HepG2 (cell line): ENCODE data around the gene TTC31. TPM values are rescaled to one million over a fixed set of nuclear protein-coding genes. Genes with fewer than 3 reads are reported as not detected.
A peak's percentile ranks its signal among the peaks of the same experiment; 100 is the strongest.

Experiments used
- ASH2L ChIP-seq: fragments of 300-600, 200-600 bp; sonication (generic); IDR thresholded peaks from 2 replicates; pipeline ENCODE4 v1.7.0; 2017; ENCODE audit warnings: low read depth, mild to moderate bottlenecking, moderate library complexity, mixed read lengths, low read length; ENCODE audit not compliant: insufficient read length
- DMAP1 ChIP-seq: IDR thresholded peaks from 2 replicates; pipeline ENCODE4 v1.6.1; 2016
- E2F5 ChIP-seq: sonication (generic); formaldehyde crosslinking; conservative IDR thresholded peaks from 2 replicates; pipeline ENCODE4 v1.4.0; 2020; ENCODE audit warnings: missing genetic modification reagents
- GABPB1 ChIP-seq: IDR thresholded peaks from 2 replicates; pipeline ENCODE4 v1.6.1; 2016; ENCODE audit warnings: mild to moderate bottlenecking, missing genetic modification reagents, moderate library complexity, missing compliant biosample characterization
- HES4 ChIP-seq: sonication (generic); formaldehyde crosslinking; IDR thresholded peaks from 2 replicates; pipeline ENCODE4 v1.9.0; 2021; ENCODE audit warnings: mild to moderate bottlenecking, missing genetic modification reagents, borderline replicate concordance
- JARID2 ChIP-seq: sonication (generic); formaldehyde crosslinking; IDR thresholded peaks from 2 replicates; pipeline ENCODE4 v1.8.1; 2023; ENCODE audit warnings: missing genetic modification reagents, inconsistent platforms; ENCODE audit not compliant: insufficient replicate concordance
- MTF1 ChIP-seq: sonication (generic); formaldehyde crosslinking; IDR thresholded peaks from 2 replicates; pipeline ENCODE4 v1.5.0; 2020; ENCODE audit warnings: missing genetic modification reagents
- MTF2 ChIP-seq: sonication (generic); formaldehyde crosslinking; IDR thresholded peaks from 2 replicates; pipeline ENCODE4 v1.5.0; 2020; ENCODE audit warnings: missing genetic modification reagents, borderline replicate concordance
- RARG ChIP-seq: sonication (generic); formaldehyde crosslinking; IDR thresholded peaks from 2 replicates; pipeline ENCODE4 v1.4.0; 2020; ENCODE audit warnings: low read depth, mild to moderate bottlenecking, missing genetic modification reagents
- RORA ChIP-seq: sonication (generic); formaldehyde crosslinking; IDR thresholded peaks from 2 replicates; pipeline ENCODE4 v1.5.0; 2020; ENCODE audit warnings: mild to moderate bottlenecking, missing genetic modification reagents, moderate library complexity
- SAP130 ChIP-seq: IDR thresholded peaks from 2 replicates; pipeline ENCODE4 v1.6.1; 2016; ENCODE audit warnings: low read depth
- SIN3A ChIP-seq: IDR thresholded peaks from 2 replicates; pipeline ENCODE4 v1.6.1; 2011; ENCODE audit warnings: low read depth, mild to moderate bottlenecking, control low read depth, low read length, borderline replicate concordance
- SSRP1 ChIP-seq: IDR thresholded peaks from 2 replicates; pipeline ENCODE4 v1.6.1; 2016; ENCODE audit warnings: control low read depth
- ZNF24 ChIP-seq: fragments of 450-650 bp; IDR thresholded peaks from 2 replicates; pipeline ENCODE4 v1.6.1; 2017; ENCODE audit warnings: antibody characterized with exemption, mild to moderate bottlenecking
- ZNF251 ChIP-seq: sonication (generic); formaldehyde crosslinking; IDR thresholded peaks from 2 replicates; pipeline ENCODE4 v1.9.0; 2021; ENCODE audit warnings: mild to moderate bottlenecking, missing genetic modification reagents
- ZNF264 ChIP-seq: sonication (generic); formaldehyde crosslinking; IDR thresholded peaks from 2 replicates; pipeline ENCODE4 v1.4.0; 2020; ENCODE audit warnings: missing genetic modification reagents
- ZNF589 ChIP-seq: sonication (generic); formaldehyde crosslinking; conservative IDR thresholded peaks from 2 replicates; pipeline ENCODE4 v1.8.0; 2022; ENCODE audit warnings: mild to moderate bottlenecking, moderate library complexity, missing genetic modification reagents
- ZNF776 ChIP-seq: sonication (generic); formaldehyde crosslinking; IDR thresholded peaks from 2 replicates; pipeline ENCODE4 v1.4.0; 2020; ENCODE audit warnings: mild to moderate bottlenecking, missing genetic modification reagents
- ZNF891 ChIP-seq: sonication (generic); formaldehyde crosslinking; IDR thresholded peaks from 2 replicates; pipeline ENCODE4 v1.5.0; 2020; ENCODE audit warnings: mild to moderate bottlenecking, missing genetic modification reagents
- ZSCAN31 ChIP-seq: sonication (generic); formaldehyde crosslinking; IDR thresholded peaks from 2 replicates; pipeline ENCODE4 v1.5.0; 2020; ENCODE audit warnings: low read depth, mild to moderate bottlenecking, missing genetic modification reagents
- polyA plus RNA-seq, 8 experiments: library from polyadenylated mRNA; depleted of rRNA in 3 of 8; stranded (reverse) in 7 of 8; unstranded in 1 of 8; fragments of >200 nt; fragmentation: Illumina TruSeq in 4 of 8; extraction: Trizol in 4 of 8; gene quantifications; 2 replicates each; pipeline versions ENCODE4 v1.2.1 to v1.2.3, GENCODE V29; 2011 to 2016; ENCODE audit warnings: low read depth in 4 of 8, missing spikeins in 1 of 8, mixed read lengths in 1 of 8; ENCODE audit not compliant: insufficient read depth in 1 of 8
- total RNA-seq, 5 experiments: library from RNA; depleted of rRNA; stranded (reverse); fragments of >200 nt; fragmentation: Illumina TruSeq; extraction: Trizol; gene quantifications; 2 replicates each; pipeline ENCODE4 v1.2.3, GENCODE V29; 2016; ENCODE audit warnings: low read depth in 1 of 5
- TF ChIP-seq, protein P1 (sequence below): sonication (generic); formaldehyde crosslinking; IDR thresholded peaks from 2 replicates; pipeline ENCODE4 v1.8.0; 2022; ENCODE audit warnings: mild to moderate bottlenecking, missing genetic modification reagents; ENCODE audit not compliant: insufficient replicate concordance
- TF ChIP-seq, protein P2 (sequence below): sonication (generic); formaldehyde crosslinking; conservative IDR thresholded peaks from 2 replicates; pipeline ENCODE4 v1.8.0; 2022; ENCODE audit warnings: low read depth, missing genetic modification reagents
- TF ChIP-seq, protein P3 (sequence below): sonication (generic); formaldehyde crosslinking; IDR thresholded peaks from 2 replicates; pipeline ENCODE4 v1.4.0; 2020; ENCODE audit warnings: missing genetic modification reagents
- TF ChIP-seq, protein P4 (sequence below): sonication (generic); formaldehyde crosslinking; IDR thresholded peaks from 2 replicates; pipeline ENCODE4 v1.4.0; 2020; ENCODE audit warnings: missing genetic modification reagents

The TTC31 gene
- total and polyA plus RNA-seq, 2 of the 13 experiments (the other 11 are each of a cell fraction or from before 2014, with no cell fraction given): 28.3 to 39.5 TPM

GRCh38 chr2:74507926-74508520 is 25.1 kb downstream of the TTC31 start (continued):
- no peak; the same call in 1 of the 2 replicates for TF ChIP-seq RARG (CRISPR knock-in tag)
- no peak for TF ChIP-seq SSRP1 (CRISPR knock-in tag)
- no peak for TF ChIP-seq DMAP1
- TF ChIP-seq MTF2 (CRISPR knock-in tag): no peak
- TF ChIP-seq HES4: 0 out of 2 replicates have a peak, but pooled peaks have one; percentile 54
- TF ChIP-seq, protein P1, sequence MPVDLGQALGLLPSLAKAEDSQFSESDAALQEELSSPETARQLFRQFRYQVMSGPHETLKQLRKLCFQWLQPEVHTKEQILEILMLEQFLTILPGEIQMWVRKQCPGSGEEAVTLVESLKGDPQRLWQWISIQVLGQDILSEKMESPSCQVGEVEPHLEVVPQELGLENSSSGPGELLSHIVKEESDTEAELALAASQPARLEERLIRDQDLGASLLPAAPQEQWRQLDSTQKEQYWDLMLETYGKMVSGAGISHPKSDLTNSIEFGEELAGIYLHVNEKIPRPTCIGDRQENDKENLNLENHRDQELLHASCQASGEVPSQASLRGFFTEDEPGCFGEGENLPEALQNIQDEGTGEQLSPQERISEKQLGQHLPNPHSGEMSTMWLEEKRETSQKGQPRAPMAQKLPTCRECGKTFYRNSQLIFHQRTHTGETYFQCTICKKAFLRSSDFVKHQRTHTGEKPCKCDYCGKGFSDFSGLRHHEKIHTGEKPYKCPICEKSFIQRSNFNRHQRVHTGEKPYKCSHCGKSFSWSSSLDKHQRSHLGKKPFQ (CRISPR knock-in tag): peak; percentile 40
- TF ChIP-seq ZNF251 (CRISPR knock-in tag): no peak
- no peak for TF ChIP-seq JARID2 (CRISPR knock-in tag)
- TF ChIP-seq RORA (CRISPR knock-in tag): no peak
- no peak for TF ChIP-seq GABPB1 (CRISPR knock-in tag)
- no peak for TF ChIP-seq SIN3A
- TF ChIP-seq ZNF891 (CRISPR knock-in tag): no peak
- no peak; the same call in 1 of the 2 replicates for TF ChIP-seq SAP130 (CRISPR knock-in tag)
- no peak for TF ChIP-seq ZNF589 (CRISPR knock-in tag)
- TF ChIP-seq, protein P2, sequence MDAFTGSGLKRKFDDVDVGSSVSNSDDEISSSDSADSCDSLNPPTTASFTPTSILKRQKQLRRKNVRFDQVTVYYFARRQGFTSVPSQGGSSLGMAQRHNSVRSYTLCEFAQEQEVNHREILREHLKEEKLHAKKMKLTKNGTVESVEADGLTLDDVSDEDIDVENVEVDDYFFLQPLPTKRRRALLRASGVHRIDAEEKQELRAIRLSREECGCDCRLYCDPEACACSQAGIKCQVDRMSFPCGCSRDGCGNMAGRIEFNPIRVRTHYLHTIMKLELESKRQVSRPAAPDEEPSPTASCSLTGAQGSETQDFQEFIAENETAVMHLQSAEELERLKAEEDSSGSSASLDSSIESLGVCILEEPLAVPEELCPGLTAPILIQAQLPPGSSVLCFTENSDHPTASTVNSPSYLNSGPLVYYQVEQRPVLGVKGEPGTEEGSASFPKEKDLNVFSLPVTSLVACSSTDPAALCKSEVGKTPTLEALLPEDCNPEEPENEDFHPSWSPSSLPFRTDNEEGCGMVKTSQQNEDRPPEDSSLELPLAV (CRISPR knock-in tag): no peak
- TF ChIP-seq ZNF264 (CRISPR knock-in tag): no peak
- TF ChIP-seq, protein P3, sequence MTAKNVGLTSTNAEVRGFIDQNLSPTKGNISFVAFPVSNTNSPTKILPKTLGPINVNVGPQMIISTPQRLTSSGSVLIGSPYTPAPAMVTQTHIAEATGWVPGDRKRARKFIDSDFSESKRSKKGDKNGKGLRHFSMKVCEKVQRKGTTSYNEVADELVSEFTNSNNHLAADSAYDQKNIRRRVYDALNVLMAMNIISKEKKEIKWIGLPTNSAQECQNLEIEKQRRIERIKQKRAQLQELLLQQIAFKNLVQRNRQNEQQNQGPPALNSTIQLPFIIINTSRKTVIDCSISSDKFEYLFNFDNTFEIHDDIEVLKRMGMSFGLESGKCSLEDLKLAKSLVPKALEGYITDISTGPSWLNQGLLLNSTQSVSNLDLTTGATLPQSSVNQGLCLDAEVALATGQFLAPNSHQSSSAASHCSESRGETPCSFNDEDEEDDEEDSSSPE (CRISPR knock-in tag): no peak
- no peak for TF ChIP-seq ZNF24
- TF ChIP-seq MTF1 (CRISPR knock-in tag): no peak
- no peak for TF ChIP-seq ZNF776 (CRISPR knock-in tag)
- no peak for TF ChIP-seq E2F5 (CRISPR knock-in tag)
- peak; percentile 40 for TF ChIP-seq ASH2L
- no peak for TF ChIP-seq ZSCAN31
- TF ChIP-seq, protein P4, sequence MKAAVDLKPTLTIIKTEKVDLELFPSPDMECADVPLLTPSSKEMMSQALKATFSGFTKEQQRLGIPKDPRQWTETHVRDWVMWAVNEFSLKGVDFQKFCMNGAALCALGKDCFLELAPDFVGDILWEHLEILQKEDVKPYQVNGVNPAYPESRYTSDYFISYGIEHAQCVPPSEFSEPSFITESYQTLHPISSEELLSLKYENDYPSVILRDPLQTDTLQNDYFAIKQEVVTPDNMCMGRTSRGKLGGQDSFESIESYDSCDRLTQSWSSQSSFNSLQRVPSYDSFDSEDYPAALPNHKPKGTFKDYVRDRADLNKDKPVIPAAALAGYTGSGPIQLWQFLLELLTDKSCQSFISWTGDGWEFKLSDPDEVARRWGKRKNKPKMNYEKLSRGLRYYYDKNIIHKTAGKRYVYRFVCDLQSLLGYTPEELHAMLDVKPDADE (CRISPR knock-in tag): no peak
